GM12878 (cell line): Measurements from ENCODE around the gene PARP11. TPM values are rescaled to one million over a fixed set of nuclear protein-coding genes. Genes with fewer than 3 reads are reported as not detected.

Experiments
- ATAC-seq: fragments of 200-7000 bp; cut with Tn5 transposase; 3 replicates; pipeline ENCODE4 v1.9.1; 2020; ENCODE audit warnings: mild to moderate bottlenecking, moderate library complexity
- BruUV-seq: library from RNA; stranded (reverse); fragments of 400-500 nt; replicated peaks from 2 replicates; lab custom pipeline; 2021; lab: Mats Ljungman, UMichigan
- CTCF ChIA-PET: fragments of 300-600 bp; sonication (Branson Sonifier 250); formaldehyde crosslinking; extraction: SDS; loops from one replicate; lab custom pipeline; 2021; ENCODE audit warnings: inconsistent platforms; lab: Yijun Ruan, JAX
- POLR2A ChIA-PET: fragments of 350-600 bp; formaldehyde crosslinking; extraction: SDS; loops from one replicate; lab custom pipeline; 2021; ENCODE audit warnings: inconsistent platforms; lab: Charles Lee
- RAD21 ChIA-PET: fragments of 300-600 bp; sonication (Branson Sonifier 250); formaldehyde crosslinking; loops from one replicate; lab custom pipeline; 2023; ENCODE audit warnings: antibody characterized with exemption; ENCODE audit not compliant: unreplicated experiment; lab: Charles Lee
- SMC1A ChIA-PET: fragments of 300-600 bp; sonication (Branson Sonifier 250); formaldehyde crosslinking; loops from one replicate; lab custom pipeline; 2023; ENCODE audit not compliant: unreplicated experiment, uncharacterized antibody; lab: Charles Lee
- DNase-seq: peaks from one replicate; pipeline ENCODE4 v3.0.0-alpha.2; 2011; ENCODE audit warnings: low read depth, low spot score
- FAIRE-seq: peaks from 3 replicates; lab custom pipeline; 2011; peaks lifted over from hg19 to GRCh38; lab: Jason Lieb, UNC
- H2AFZ ChIP-seq: 2 replicates; pipeline ENCODE4 v1.6.0; 2011; ENCODE audit warnings: low read depth, low read length, control low read depth; ENCODE audit not compliant: control insufficient read depth
- H3K27ac ChIP-seq: 2 replicates; pipeline ENCODE4 v1.5.1; 2011; ENCODE audit warnings: control low read depth; ENCODE audit not compliant: control insufficient read depth, insufficient read depth
- H3K27me3 ChIP-seq, 2 experiments: replicated peaks in 1 of 2; 2 replicates each; pipeline versions ENCODE4 v1.6.0 to v1.6.1; 2011; ENCODE audit warnings: low read length in 1 of 2; ENCODE audit not compliant: control insufficient read depth in 2 of 2, insufficient read depth in 2 of 2
- H3K36me3 ChIP-seq, 2 experiments: 2 replicates each; pipeline ENCODE4 v1.5.1; 2011; ENCODE audit warnings: low read length in 1 of 2; ENCODE audit not compliant: control insufficient read depth in 2 of 2, insufficient read depth in 2 of 2
- H3K4me1 ChIP-seq: 2 replicates; pipeline ENCODE4 v1.6.1; 2011; ENCODE audit warnings: mild to moderate bottlenecking, low read length, moderate library complexity, mixed read lengths; ENCODE audit not compliant: control insufficient read depth, insufficient read depth
- H3K4me2 ChIP-seq: 2 replicates; pipeline ENCODE4 v1.6.0; 2011; ENCODE audit warnings: control low read depth; ENCODE audit not compliant: control insufficient read depth, insufficient read depth
- H3K4me3 ChIP-seq: fragments of 200-600 bp; sonication (generic); 2 replicates; pipeline ENCODE4 v1.5.1; 2016
- H3K79me2 ChIP-seq: 2 replicates; pipeline ENCODE4 v1.6.0; 2011; ENCODE audit warnings: low read length; ENCODE audit not compliant: control insufficient read depth, insufficient read depth
- H3K9ac ChIP-seq: 2 replicates; pipeline ENCODE4 v1.8.0; 2011; ENCODE audit warnings: low read length, control low read depth, mixed read lengths; ENCODE audit not compliant: control insufficient read depth, insufficient read depth
- H3K9me3 ChIP-seq: replicated peaks from 3 replicates; pipeline ENCODE4 v1.5.1; 2011; ENCODE audit warnings: mild to moderate bottlenecking, low read length; ENCODE audit not compliant: control insufficient read depth, insufficient read depth
- H4K20me1 ChIP-seq: 2 replicates; pipeline ENCODE4 v1.6.0; 2011; ENCODE audit not compliant: control insufficient read depth, insufficient read depth
- CREB1 ChIP-seq: IDR thresholded peaks from 2 replicates; pipeline ENCODE4 v1.6.1; 2012; ENCODE audit warnings: low read depth, mild to moderate bottlenecking, inconsistent platforms
- FOXM1 ChIP-seq: IDR thresholded peaks from 2 replicates; pipeline ENCODE4 v1.6.1; 2012; ENCODE audit warnings: low read depth, mild to moderate bottlenecking, inconsistent platforms, low read length, moderate library complexity
- LARP7 ChIP-seq: fragments of 450-650 bp; IDR thresholded peaks from 2 replicates; pipeline ENCODE4 v1.6.1; 2017; ENCODE audit warnings: mild to moderate bottlenecking
- MEF2B ChIP-seq: fragments of 450-650 bp; IDR thresholded peaks from 2 replicates; pipeline ENCODE4 v1.6.1; 2018; ENCODE audit warnings: mild to moderate bottlenecking, moderate library complexity; ENCODE audit not compliant: partially characterized antibody, poor library complexity, severe bottlenecking
- MYC ChIP-seq: IDR thresholded peaks from 2 replicates; pipeline ENCODE4 v1.6.1; 2011; ENCODE audit warnings: mild to moderate bottlenecking, low read length, moderate library complexity, inconsistent platforms; ENCODE audit not compliant: insufficient read depth, insufficient replicate concordance, insufficient read length, severe bottlenecking
- NFYA ChIP-seq: IDR thresholded peaks from 2 replicates; pipeline ENCODE4 v1.6.1; 2011; ENCODE audit warnings: low read depth, mild to moderate bottlenecking, low read length, improper control_type of control experiment, borderline replicate concordance
- PAX5 ChIP-seq: IDR thresholded peaks from 2 replicates; pipeline ENCODE4 v1.6.1; 2011; ENCODE audit warnings: low read depth, low read length, borderline replicate concordance
- SRF ChIP-seq, 2 experiments: IDR thresholded peaks; 2 replicates each; pipeline ENCODE4 v1.6.1; 2011; ENCODE audit warnings: low read depth in 2 of 2, low read length in 2 of 2, mild to moderate bottlenecking in 1 of 2, moderate library complexity in 1 of 2
- ZNF384 ChIP-seq: IDR thresholded peaks from 2 replicates; pipeline ENCODE4 v1.6.1; 2012; ENCODE audit warnings: low read depth, mild to moderate bottlenecking, low read length, improper control_type of control experiment, borderline replicate concordance
- WGBS: methylation state at CpG from one replicate; pipeline ENCODE4 v1.1.6; 2016; ENCODE audit warnings: low lambda C conversion rate; ENCODE audit not compliant: insufficient replicate concordance, insufficient coverage; ENCODE audit errors: missing lambda C conversion rate; 5-methylcytosine and 5-hydroxymethylcytosine counted together
- in situ Hi-C: fragments of 300-500 bp; cut with MboI; formaldehyde crosslinking; loops from 9 replicates; pipeline ENCODE4 v1.14.3; 2018; ENCODE audit warnings: mixed read lengths
- intact Hi-C: fragments of 100-400 bp; cut with micrococcal nuclease; formaldehyde crosslinking; loops from one replicate; pipeline ENCODE4 v1.14.2; 2022; ENCODE audit not compliant: unreplicated experiment
- polyA plus RNA-seq, 11 experiments: library from polyadenylated mRNA; depleted of rRNA in 4 of 11; unstranded in 6 of 11; stranded (reverse) in 5 of 11; fragments of >200 nt; fragmentation: Nextera tagmentation in 4 of 11; fragmentation: Illumina TruSeq in 1 of 11; extraction: Ambion mirVana in 4 of 11; extraction: Trizol in 1 of 11; gene quantifications; 1 replicate in 1 of 11; 2 replicates in 10 of 11; pipeline versions ENCODE4 v1.2.1 to v1.2.3, GENCODE V29; 2011 to 2016; ENCODE audit warnings: inconsistent platforms in 2 of 11, missing spikeins in 2 of 11, low read depth in 1 of 11
- total RNA-seq, 4 experiments: library from RNA; depleted of rRNA in 3 of 4; stranded (reverse); fragments of >200 nt in 3 of 4; fragmentation: Illumina TruSeq in 1 of 4; extraction: Trizol in 1 of 4; gene quantifications; 2 replicates each; pipeline versions ENCODE4 v1.2.1 to v1.2.3, GENCODE V29; 2013 to 2021
- TF ChIP-seq, protein P1 (sequence below): IDR thresholded peaks from 2 replicates; pipeline ENCODE4 v1.6.1; 2011; ENCODE audit warnings: mild to moderate bottlenecking, low read depth, low read length, moderate library complexity; ENCODE audit not compliant: insufficient replicate concordance

PARP11 gene
- total and polyA plus RNA-seq, 10 of the 15 experiments (the other 5 are each of a cell fraction or from before 2014, with no cell fraction given), result 3.0 to 14.1 (median 6.3) TPM

DNA sequence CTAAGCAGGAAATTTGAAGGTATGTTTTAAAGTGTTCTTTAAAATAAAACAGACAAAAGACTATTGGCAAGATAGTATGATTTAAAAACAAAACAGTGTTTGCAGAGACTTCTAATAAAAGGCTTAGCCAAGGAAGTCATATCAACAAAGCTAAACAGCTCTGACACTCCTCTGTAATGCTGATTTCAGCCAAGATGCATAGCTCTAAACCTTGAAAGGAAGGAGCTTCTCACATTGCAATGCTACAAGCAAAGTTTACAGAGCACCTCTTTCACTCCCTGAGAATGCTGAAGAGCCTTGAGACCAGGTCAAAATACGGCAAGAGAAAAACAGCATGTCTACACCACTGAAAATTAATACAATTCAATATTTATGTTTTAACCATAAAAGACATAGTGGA, 51.8 kb downstream of the PARP11 start (continued):
- no peak for TF ChIP-seq ZNF384
- no peak for TF ChIP-seq LARP7
- no peak for TF ChIP-seq CREB1

DNA sequence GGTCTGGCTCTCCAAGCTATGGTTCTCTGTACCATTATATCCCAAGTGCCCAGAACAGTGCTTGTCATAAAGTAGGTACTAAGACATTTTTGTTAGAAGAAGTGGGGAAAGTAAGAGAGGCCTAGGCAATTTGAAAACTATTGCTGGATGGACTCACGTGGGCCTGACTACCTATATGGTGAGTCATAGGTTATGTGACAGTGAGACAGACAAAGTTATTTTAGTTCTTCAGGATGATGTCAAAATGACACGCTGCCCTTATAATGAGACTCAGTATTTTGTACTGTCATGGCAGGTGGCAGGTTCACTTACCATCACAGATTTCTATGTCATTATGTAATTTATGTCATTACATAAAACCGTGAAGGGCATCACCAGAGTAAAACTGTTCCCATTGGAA, 53.1 kb downstream of the PARP11 start:
- Histone ChIP-seq H3K4me3 (no peak overlapping the region), H3K79me2 (no peaks in the 10 kb centered on the region), H3K4me1 (no peaks in the 10 kb centered on the region), H3K36me3 (no peaks in the 10 kb centered on the region), H3K4me2 (no peak overlapping the region), H2AFZ (no peak overlapping the region), H3K27me3 (no peaks in the 10 kb centered on the region), H4K20me1 (no peaks in the 10 kb centered on the region), H3K9ac (no peak overlapping the region), H3K27ac (no peak overlapping the region), H3K9me3 (no peaks in the 10 kb centered on the region)
- no peak for DNase-seq
- ChIA-PET POLR2A (no interaction called here), SMC1A (interaction anchor here (1.0 kb wide), 1 partner anchor 9 kb away, joined by 3 read pairs; no protein-coding TSS in a partner anchor), RAD21 (no interaction called here), CTCF (interaction anchor here (0.8 kb wide), 1 partner anchor 15 kb away, joined by 4 read pairs; no protein-coding TSS in a partner anchor)
- no TSS peak for BruUV-seq
- in situ Hi-C loops (no loop called here), intact Hi-C loops (no loop called here)
- TF ChIP-seq, protein P1, sequence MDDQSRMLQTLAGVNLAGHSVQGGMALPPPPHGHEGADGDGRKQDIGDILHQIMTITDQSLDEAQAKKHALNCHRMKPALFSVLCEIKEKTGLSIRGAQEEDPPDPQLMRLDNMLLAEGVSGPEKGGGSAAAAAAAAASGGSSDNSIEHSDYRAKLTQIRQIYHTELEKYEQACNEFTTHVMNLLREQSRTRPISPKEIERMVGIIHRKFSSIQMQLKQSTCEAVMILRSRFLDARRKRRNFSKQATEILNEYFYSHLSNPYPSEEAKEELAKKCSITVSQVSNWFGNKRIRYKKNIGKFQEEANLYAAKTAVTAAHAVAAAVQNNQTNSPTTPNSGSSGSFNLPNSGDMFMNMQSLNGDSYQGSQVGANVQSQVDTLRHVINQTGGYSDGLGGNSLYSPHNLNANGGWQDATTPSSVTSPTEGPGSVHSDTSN, result no peak
- FAIRE-seq, result no peak
- no peak for ATAC-seq
- 74% methylated on average over 3 of the region's 3 CpGs for WGBS

GRCh38 chr12:3816266-3816665, 56.9 kb downstream of the PARP11 start:
- H3K27me3 ChIP-seq, result no peaks in the 10 kb centered on the region
- 57% methylated on average over 2 of the region's 2 CpGs for WGBS
- in situ Hi-C loops (no loop called here), intact Hi-C loops (no loop called here)
- no peaks in the 10 kb centered on the region for H3K79me2 ChIP-seq
- no peak overlapping the region for H3K4me2 ChIP-seq
- no peaks in the 10 kb centered on the region for H4K20me1 ChIP-seq
- no peaks in the 10 kb centered on the region for H3K36me3 ChIP-seq
- no peak overlapping the region for H2AFZ ChIP-seq
- no TSS peak for BruUV-seq
- H3K27ac ChIP-seq, result no peak overlapping the region
- SMC1A ChIA-PET, result interaction anchor here (1.0 to 1.1 kb wide), 2 partner anchors 12 to 14 kb away, joined by 3 read pairs; no protein-coding TSS in a partner anchor
- no peaks in the 10 kb centered on the region for H3K4me1 ChIP-seq
- H3K9me3 ChIP-seq, result no peaks in the 10 kb centered on the region
- H3K9ac ChIP-seq, result no peak overlapping the region
- POLR2A ChIA-PET, result interaction anchor here (0.7 kb wide), 1 partner anchor 19 kb away, joined by 3 read pairs; no protein-coding TSS in a partner anchor
- TF ChIP-seq MEF2B (no peak), MYC (no peak), FOXM1 (no peak), SRF (IDR thresholded peaks at IDR 0.05; ENCODE audit: low read depth in 2 of 2, low read length in 2 of 2) (no peak), NFYA (no peak), PAX5 (no peak)
- TF ChIP-seq, all 136 proteins: peak for 0
- no peak for FAIRE-seq
- DNase-seq, result no peak
- RAD21 ChIA-PET, result no interaction called here
- CTCF ChIA-PET, result interaction anchor here (1.6 to 2.8 kb wide), 3 partner anchors 10 to 516 kb away, joined by 5 to 10 read pairs (median 10); no protein-coding TSS in a partner anchor
- ATAC-seq, result no peak
- no peak overlapping the region for H3K4me3 ChIP-seq
